SK-N-SH (cell line): ENCODE results near the gene RADIL. TPM values are rescaled to one million over a fixed set of nuclear protein-coding genes. Genes with fewer than 3 reads are reported as not detected.

Experiments used
- CTCF ChIA-PET: fragments of 300-600, 350-600 bp; formaldehyde crosslinking; extraction: SDS; loops from one replicate; lab custom pipeline; 2021; lab: Yijun Ruan, JAX
- POLR2A ChIA-PET: fragments of 350-600 bp; sonication (Branson Sonifier 250); formaldehyde crosslinking; extraction: SDS; loops from one replicate; lab custom pipeline; 2020; ENCODE audit warnings: antibody characterized with exemption, inconsistent platforms; lab: Yijun Ruan, JAX
- DNase-seq: peaks from one replicate; pipeline ENCODE4 v3.0.0; 2012
- H2AFZ ChIP-seq: fragments of 200-600 bp; sonication (generic); 2 replicates; pipeline ENCODE4 v1.8.1; 2016; ENCODE audit warnings: antibody characterized with exemption, mild to moderate bottlenecking, low read depth
- H3F3A ChIP-seq: fragments of 200-600 bp; sonication (generic); replicated peaks from 2 replicates; pipeline ENCODE3; 2016; ENCODE audit warnings: antibody characterized with exemption, mild to moderate bottlenecking; ENCODE audit not compliant: insufficient read depth
- H3K27ac ChIP-seq, 2 experiments: fragments of 200-500 bp in 1 of 2; fragments of 200-600 bp in 1 of 2; sonication (Bioruptor generic) in 1 of 2; sonication (generic), shearing (Covaris generic) in 1 of 2; 2 replicates each; pipeline versions ENCODE4 v1.5.1 to v1.6.1; 2014 to 2016; ENCODE audit warnings: low read depth in 2 of 2, inconsistent platforms in 1 of 2, low read length in 1 of 2, mild to moderate bottlenecking in 1 of 2, mixed read lengths in 1 of 2
- H3K27me3 ChIP-seq: fragments of 200-600 bp; sonication (generic), shearing (Covaris generic); 2 replicates; pipeline ENCODE4 v1.6.1; 2016; ENCODE audit warnings: mixed run types; ENCODE audit not compliant: insufficient read depth
- H3K36me3 ChIP-seq, 2 experiments: fragments of 200-500 bp in 1 of 2; fragments of 200-600 bp in 1 of 2; sonication (Bioruptor generic) in 1 of 2; sonication (generic) in 1 of 2; replicated peaks in 1 of 2; 2 replicates each; pipeline versions ENCODE3 to v1.5.1; 2014 to 2016; ENCODE audit warnings: low read length in 1 of 2, mild to moderate bottlenecking in 1 of 2; ENCODE audit not compliant: insufficient read depth in 2 of 2, control insufficient read depth in 1 of 2
- H3K4me1 ChIP-seq, 2 experiments: fragments of 200-500 bp in 1 of 2; fragments of 200-600 bp in 1 of 2; sonication (Bioruptor generic) in 1 of 2; sonication (generic), shearing (Covaris generic) in 1 of 2; 2 replicates each; pipeline versions ENCODE4 v1.5.1 to v1.6.1; 2014 to 2016; ENCODE audit warnings: low read depth in 1 of 2, low read length in 1 of 2, mixed run types in 1 of 2; ENCODE audit not compliant: insufficient read depth in 2 of 2, control insufficient read depth in 1 of 2
- H3K4me2 ChIP-seq: fragments of 200-600 bp; sonication (generic), shearing (Covaris generic); 2 replicates; pipeline ENCODE4 v1.6.1; 2017; ENCODE audit warnings: mixed run types
- H3K4me3 ChIP-seq, 2 experiments: fragments of 200-500 bp in 1 of 2; fragments of 200-600 bp in 1 of 2; sonication (Bioruptor generic) in 1 of 2; sonication (generic), shearing (Covaris generic) in 1 of 2; 2 replicates each; pipeline versions ENCODE4 v1.5.1 to v1.8.1; 2014 to 2016; ENCODE audit warnings: low read depth in 2 of 2, inconsistent platforms in 1 of 2, low read length in 1 of 2, mild to moderate bottlenecking in 1 of 2, mixed read lengths in 1 of 2, moderate library complexity in 1 of 2
- H3K79me2 ChIP-seq: fragments of 200-600 bp; sonication (generic); 2 replicates; pipeline ENCODE4 v1.8.1; 2017; ENCODE audit warnings: mild to moderate bottlenecking; ENCODE audit not compliant: insufficient read depth
- H3K9ac ChIP-seq: fragments of 200-600 bp; sonication (generic); 2 replicates; pipeline ENCODE4 v1.6.1; 2017; ENCODE audit warnings: mixed run types
- H3K9me2 ChIP-seq: fragments of 200-600 bp; sonication (generic); 2 replicates; pipeline ENCODE4 v1.6.1; 2017; ENCODE audit warnings: mixed run types
- H3K9me3 ChIP-seq: fragments of 200-600 bp; sonication (generic); 2 replicates; pipeline ENCODE4 v1.6.1; 2017; ENCODE audit warnings: mixed run types, mild to moderate bottlenecking, moderate library complexity
- H4K20me1 ChIP-seq: fragments of 200-600 bp; sonication (generic); 2 replicates; pipeline ENCODE4 v1.6.1; 2017; ENCODE audit warnings: mild to moderate bottlenecking, mixed run types; ENCODE audit not compliant: insufficient read depth
- CHD2 ChIP-seq: fragments of 150-350 bp; IDR thresholded peaks from 2 replicates; pipeline ENCODE4 v1.6.1; 2018; ENCODE audit warnings: low read length; ENCODE audit not compliant: partially characterized antibody
- MEF2A ChIP-seq: IDR thresholded peaks from 2 replicates; pipeline ENCODE4 v1.4.0; 2012; ENCODE audit warnings: low read depth, borderline replicate concordance
- MXI1 ChIP-seq: IDR thresholded peaks from 2 replicates; pipeline ENCODE4 v1.6.1; 2012; ENCODE audit warnings: mild to moderate bottlenecking, low read depth, low read length, improper control_type of control experiment
- NFIC ChIP-seq: IDR thresholded peaks from 2 replicates; pipeline ENCODE4 v1.4.0; 2012; ENCODE audit warnings: borderline replicate concordance
- POLR2AphosphoS5 ChIP-seq: IDR thresholded peaks from 2 replicates; pipeline ENCODE4 v1.6.1; 2012; ENCODE audit warnings: low read depth, low read length
- RAD21 ChIP-seq: IDR thresholded peaks from 2 replicates; pipeline ENCODE4 v1.6.1; 2012; ENCODE audit warnings: mild to moderate bottlenecking, low read length
- RCOR1 ChIP-seq: fragments of 150-350 bp; IDR thresholded peaks from 2 replicates; pipeline ENCODE4 v1.6.1; 2017; ENCODE audit warnings: antibody characterized with exemption, low read length
- RXRA ChIP-seq: IDR thresholded peaks from 2 replicates; pipeline ENCODE4 v1.4.0; 2012; ENCODE audit warnings: low read depth, mild to moderate bottlenecking, borderline replicate concordance
- SIN3A ChIP-seq: IDR thresholded peaks from 2 replicates; pipeline ENCODE4 v1.6.1; 2012; ENCODE audit warnings: low read depth, mild to moderate bottlenecking, low read length, moderate library complexity, borderline replicate concordance
- TAF1 ChIP-seq: IDR thresholded peaks from 2 replicates; pipeline ENCODE4 v1.6.1; 2012; ENCODE audit warnings: low read depth, mild to moderate bottlenecking, low read length, moderate library complexity, borderline replicate concordance
- TEAD4 ChIP-seq: IDR thresholded peaks from 2 replicates; pipeline ENCODE4 v1.4.0; 2012; ENCODE audit warnings: mild to moderate bottlenecking, borderline replicate concordance; ENCODE audit not compliant: insufficient read depth
- USF2 ChIP-seq: fragments of 150-350 bp; IDR thresholded peaks from 2 replicates; pipeline ENCODE4 v1.6.1; 2017; ENCODE audit warnings: antibody characterized with exemption, low read length, low read depth, borderline replicate concordance
- ZBTB33 ChIP-seq: IDR thresholded peaks from 2 replicates; pipeline ENCODE4 v1.4.0; 2012; ENCODE audit warnings: low read depth, borderline replicate concordance
- WGBS: methylation state at CpG from one replicate; pipeline ENCODE4 v1.1.6; 2017; ENCODE audit warnings: low lambda C conversion rate; 5-methylcytosine and 5-hydroxymethylcytosine counted together
- polyA plus RNA-seq, 3 experiments: library from polyadenylated mRNA; depleted of rRNA; stranded (reverse); fragments of >200 nt; gene quantifications; 2 replicates each; pipeline ENCODE4 v1.2.3, GENCODE V29; 2012
- TF ChIP-seq, protein P1 (sequence below): IDR thresholded peaks from 2 replicates; pipeline ENCODE4 v1.4.0; 2012; ENCODE audit warnings: low read depth

The RADIL gene
- polyA plus RNA-seq, 1 of the 3 experiments (the other 2 are of a cell fraction): 4.3 TPM

GRCh38 chr7:4758111-4758510 lies 125.4 kb downstream of the RADIL start (continued):
- TF ChIP-seq TAF1: no peak
- TF ChIP-seq RAD21: no peak
- no peak for TF ChIP-seq ZBTB33
- TF ChIP-seq TEAD4: no peak
- no peak for TF ChIP-seq CHD2
- no peak for TF ChIP-seq RXRA
- TF ChIP-seq NFIC: no peak
- no peak for TF ChIP-seq MXI1

DNA sequence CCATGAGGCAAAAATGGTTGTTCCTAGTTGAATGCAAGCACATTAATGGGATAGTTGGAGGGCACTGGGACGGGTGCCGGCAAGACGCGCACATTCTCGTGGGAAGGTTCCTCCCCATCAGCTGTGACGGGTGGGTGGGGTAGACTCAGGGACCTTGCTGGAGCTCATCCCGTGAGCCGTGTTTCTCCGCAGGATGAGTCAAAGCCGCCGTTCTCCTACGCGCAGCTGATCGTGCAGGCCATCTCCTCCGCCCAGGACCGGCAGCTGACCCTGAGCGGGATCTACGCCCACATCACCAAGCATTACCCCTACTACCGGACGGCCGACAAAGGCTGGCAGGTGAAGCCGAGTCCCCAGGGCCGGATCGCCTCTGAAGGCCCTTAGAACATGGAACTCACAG lies 128.5 kb downstream of the RADIL start:
- Histone ChIP-seq H3K36me3 (peaks cover 35 to 36% of the 10 kb centered on the region in 2 experiments), H3K9me3 (no peaks in the 10 kb centered on the region), H3K9ac (no peak overlapping the region), H3K4me2 (no peak overlapping the region), H3K4me3 (no peak overlapping the region), H3K9me2 (no peaks in the 10 kb centered on the region), H3K4me1 (no peaks in the 10 kb centered on the region; a peak in 1 of 4 replicates), H3K27me3 (no peaks in the 10 kb centered on the region), H3K79me2 (peaks cover 25% of the 10 kb centered on the region; the same call in 1 of the 2 replicates), H3F3A (no peaks in the 10 kb centered on the region), H4K20me1 (peaks cover 19% of the 10 kb centered on the region), H2AFZ (no peak overlapping the region), H3K27ac (no peak overlapping the region)
- no peak for DNase-seq
- ChIA-PET CTCF (interaction anchor here (0.8 to 3.1 kb wide), 14 partner anchors 13 to 1890 kb away, joined by 3 to 19 read pairs (median 6); no protein-coding TSS in a partner anchor), POLR2A (no interaction called here)
- TF ChIP-seq POLR2AphosphoS5 (no peak), SIN3A (no peak), MXI1 (no peak), MEF2A (no peak), USF2 (no peak), RCOR1 (no peak), RAD21 (no peak)
- TF ChIP-seq, protein P1, sequence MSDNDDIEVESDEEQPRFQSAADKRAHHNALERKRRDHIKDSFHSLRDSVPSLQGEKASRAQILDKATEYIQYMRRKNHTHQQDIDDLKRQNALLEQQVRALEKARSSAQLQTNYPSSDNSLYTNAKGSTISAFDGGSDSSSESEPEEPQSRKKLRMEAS: no peak
- WGBS: 95% methylated on average over 24 of the region's 24 CpGs
